ENCODE results near the gene ABLIM2. TPM values are rescaled to one million over a fixed set of nuclear protein-coding genes. Genes with fewer than 3 reads are reported as not detected.

ABLIM2 gene
- total and polyA plus RNA-seq, 2 of the 13 experiments (the other 11 are each of a cell fraction or from before 2014, with no cell fraction given), result 0.20 to 0.37 TPM

DNA sequence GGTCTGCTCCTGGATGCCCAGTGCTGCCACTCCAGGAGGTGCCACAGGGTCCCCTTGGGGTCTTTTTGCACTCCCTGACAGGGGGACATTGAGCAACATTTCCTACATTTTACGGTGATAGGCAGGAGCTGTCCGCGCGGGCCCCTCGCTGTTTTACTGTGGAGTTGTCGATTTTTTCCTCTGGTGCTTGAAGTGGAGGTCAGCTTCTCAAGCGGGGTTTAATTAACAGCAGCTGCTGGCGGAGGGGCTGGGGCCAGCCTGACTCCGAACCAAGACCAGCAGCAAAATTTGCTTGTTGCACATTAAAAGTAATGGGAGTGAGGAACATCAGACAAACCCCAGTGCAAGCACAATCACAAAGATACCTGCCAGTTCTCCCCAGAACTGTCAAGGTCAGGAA lies 27.3 kb upstream of the ABLIM2 start:
- Histone ChIP-seq H3K27me3 (ENCODE audit: control insufficient read depth in 1 of 2, insufficient read depth in 2 of 2, low read length in 2 of 2) (peaks cover 7 to 26% of the 10 kb centered on the region in 2 experiments; a peak in 3 of 5 replicates), H3K79me2 (ENCODE audit: insufficient read depth, low read length) (no peaks in the 10 kb centered on the region), H3K4me2 (ENCODE audit: low read depth, low read length) (no peak overlapping the region), H3K9me3 (ENCODE audit: low read length) (no peaks in the 10 kb centered on the region), H3K36me3 (replicated peaks in 1 of 2; ENCODE audit: control insufficient read depth in 1 of 2, insufficient read depth in 2 of 2, low read length in 2 of 2) (no peaks in the 10 kb centered on the region), H4K20me1 (ENCODE audit: insufficient read depth, low read length) (no peaks in the 10 kb centered on the region), H3K4me1 (ENCODE audit: insufficient read depth, low read length) (peaks cover 59% of the 10 kb centered on the region), H3K9ac (ENCODE audit: insufficient read depth, low read depth, low read length) (no peak overlapping the region), H3K27ac (ENCODE audit: extremely low read length, insufficient read depth, low read length) (no peak overlapping the region), H2AFZ (ENCODE audit: low read length) (no peak overlapping the region), H3K4me3 (replicated peaks in 1 of 3; ENCODE audit: insufficient read depth in 1 of 3, low read depth in 2 of 3, low read length in 3 of 3) (no peak overlapping the region)
- DNase-seq (ENCODE audit: low spot score) (no peak), FAIRE-seq (no peak), ATAC-seq (no peak)
- intact Hi-C loops (cut with micrococcal nuclease; ENCODE audit: unreplicated experiment), result no loop called here
- no TSS peak for BruUV-seq (replicated peaks)
- CTCF ChIA-PET (ENCODE audit: low intra/inter-chr PET ratio, low total read pairs), result no interaction called here
- POLR2A ChIA-PET, result no interaction called here
- TF ChIP-seq ZNF768 (CRISPR knock-in tag; IDR thresholded peaks at IDR 0.05) (no peak), ZBTB3 (CRISPR knock-in tag; IDR thresholded peaks at IDR 0.05; ENCODE audit: borderline replicate concordance, low read depth) (no peak), FOXJ3 (CRISPR knock-in tag; IDR thresholded peaks at IDR 0.05; ENCODE audit: borderline replicate concordance) (no peak), JDP2 (CRISPR knock-in tag; IDR thresholded peaks at IDR 0.05; ENCODE audit: borderline replicate concordance) (no peak), MTF2 (CRISPR knock-in tag; IDR thresholded peaks at IDR 0.05; ENCODE audit: borderline replicate concordance) (no peak), ZNF883 (CRISPR knock-in tag; IDR thresholded peaks at IDR 0.05; ENCODE audit: not compliant biosample characterization) (no peak), ONECUT2 (CRISPR knock-in tag; IDR thresholded peaks at IDR 0.05) (no peak), CREM (IDR thresholded peaks at IDR 0.05) (no peak), CREM (CRISPR knock-in tag; IDR thresholded peaks at IDR 0.05) (no peak), GATAD1 (CRISPR knock-in tag; IDR thresholded peaks at IDR 0.05) (no peak)
- TF ChIP-seq, protein P1, sequence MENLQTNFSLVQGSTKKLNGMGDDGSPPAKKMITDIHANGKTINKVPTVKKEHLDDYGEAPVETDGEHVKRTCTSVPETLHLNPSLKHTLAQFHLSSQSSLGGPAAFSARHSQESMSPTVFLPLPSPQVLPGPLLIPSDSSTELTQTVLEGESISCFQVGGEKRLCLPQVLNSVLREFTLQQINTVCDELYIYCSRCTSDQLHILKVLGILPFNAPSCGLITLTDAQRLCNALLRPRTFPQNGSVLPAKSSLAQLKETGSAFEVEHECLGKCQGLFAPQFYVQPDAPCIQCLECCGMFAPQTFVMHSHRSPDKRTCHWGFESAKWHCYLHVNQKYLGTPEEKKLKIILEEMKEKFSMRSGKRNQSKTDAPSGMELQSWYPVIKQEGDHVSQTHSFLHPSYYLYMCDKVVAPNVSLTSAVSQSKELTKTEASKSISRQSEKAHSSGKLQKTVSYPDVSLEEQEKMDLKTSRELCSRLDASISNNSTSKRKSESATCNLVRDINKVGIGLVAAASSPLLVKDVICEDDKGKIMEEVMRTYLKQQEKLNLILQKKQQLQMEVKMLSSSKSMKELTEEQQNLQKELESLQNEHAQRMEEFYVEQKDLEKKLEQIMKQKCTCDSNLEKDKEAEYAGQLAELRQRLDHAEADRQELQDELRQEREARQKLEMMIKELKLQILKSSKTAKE (CRISPR knock-in tag; IDR thresholded peaks at IDR 0.05; ENCODE audit: borderline replicate concordance), result no peak
- TF ChIP-seq, protein P2, sequence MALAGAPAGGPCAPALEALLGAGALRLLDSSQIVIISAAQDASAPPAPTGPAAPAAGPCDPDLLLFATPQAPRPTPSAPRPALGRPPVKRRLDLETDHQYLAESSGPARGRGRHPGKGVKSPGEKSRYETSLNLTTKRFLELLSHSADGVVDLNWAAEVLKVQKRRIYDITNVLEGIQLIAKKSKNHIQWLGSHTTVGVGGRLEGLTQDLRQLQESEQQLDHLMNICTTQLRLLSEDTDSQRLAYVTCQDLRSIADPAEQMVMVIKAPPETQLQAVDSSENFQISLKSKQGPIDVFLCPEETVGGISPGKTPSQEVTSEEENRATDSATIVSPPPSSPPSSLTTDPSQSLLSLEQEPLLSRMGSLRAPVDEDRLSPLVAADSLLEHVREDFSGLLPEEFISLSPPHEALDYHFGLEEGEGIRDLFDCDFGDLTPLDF (CRISPR knock-in tag; IDR thresholded peaks at IDR 0.05), result no peak
- in situ Hi-C loops (cut with HindIII; ENCODE audit: extremely low pct_ligation_motif_present, low pct_unique_long_range_greater_than_20kb), result no loop called here
- WGBS (ENCODE audit: low lambda C conversion rate), result 79% methylated on average over 9 of the region's 9 CpGs

Measured in HepG2 (cell line).